DMS 273 (cell line): ENCODE data around the gene CELA3B.
"Not testable (repeated sequence)": the region's sequence is repeated elsewhere in the genome, so short reads cannot be mapped to it uniquely, and the experiment has no call there.

Experiments
- DNase-seq: peaks from one replicate; lab custom pipeline; 2025; ENCODE audit not compliant: unreplicated experiment; lab: John Stamatoyannopoulos, UW

Gene CELA3B

DNA sequence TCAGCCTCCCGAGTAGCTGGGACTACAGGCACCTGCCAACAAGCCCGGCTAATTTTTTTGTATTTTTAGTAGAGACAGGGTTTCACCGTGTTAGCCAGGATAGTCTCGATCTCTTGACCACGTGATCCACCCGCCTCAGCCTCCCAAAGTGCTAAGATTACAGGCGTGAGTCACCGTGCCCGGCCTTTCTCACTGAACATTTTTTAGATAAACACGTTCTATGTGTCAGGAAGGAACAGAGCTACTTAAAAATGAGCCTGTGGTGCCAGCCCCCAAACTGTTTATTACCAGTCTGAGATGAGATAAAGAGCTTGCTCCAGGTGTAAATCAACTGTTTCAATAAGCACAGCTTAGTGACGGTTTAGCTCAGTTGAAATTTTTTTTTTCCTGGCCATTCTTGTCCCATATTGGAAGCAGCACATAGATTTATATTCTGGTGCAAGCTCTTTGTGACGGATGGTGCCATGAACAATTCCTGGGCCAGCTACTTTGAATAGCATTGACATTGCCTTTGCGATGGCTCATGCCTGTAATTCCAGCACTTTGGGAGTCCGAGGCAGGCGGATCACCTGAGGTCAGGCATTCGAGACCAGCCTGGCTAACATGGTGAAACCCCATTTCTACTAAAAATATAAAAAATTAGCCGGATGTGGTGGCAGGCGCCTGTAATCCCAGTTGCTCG lies 33.7 kb upstream of the CELA3B start:
- DNase-seq: not testable (repeated sequence)

- DNase-seq: no peak
These were observed 32.1 kb upstream of the CELA3B start for GRCh38 chr1:21944733-21945073.

DNA sequence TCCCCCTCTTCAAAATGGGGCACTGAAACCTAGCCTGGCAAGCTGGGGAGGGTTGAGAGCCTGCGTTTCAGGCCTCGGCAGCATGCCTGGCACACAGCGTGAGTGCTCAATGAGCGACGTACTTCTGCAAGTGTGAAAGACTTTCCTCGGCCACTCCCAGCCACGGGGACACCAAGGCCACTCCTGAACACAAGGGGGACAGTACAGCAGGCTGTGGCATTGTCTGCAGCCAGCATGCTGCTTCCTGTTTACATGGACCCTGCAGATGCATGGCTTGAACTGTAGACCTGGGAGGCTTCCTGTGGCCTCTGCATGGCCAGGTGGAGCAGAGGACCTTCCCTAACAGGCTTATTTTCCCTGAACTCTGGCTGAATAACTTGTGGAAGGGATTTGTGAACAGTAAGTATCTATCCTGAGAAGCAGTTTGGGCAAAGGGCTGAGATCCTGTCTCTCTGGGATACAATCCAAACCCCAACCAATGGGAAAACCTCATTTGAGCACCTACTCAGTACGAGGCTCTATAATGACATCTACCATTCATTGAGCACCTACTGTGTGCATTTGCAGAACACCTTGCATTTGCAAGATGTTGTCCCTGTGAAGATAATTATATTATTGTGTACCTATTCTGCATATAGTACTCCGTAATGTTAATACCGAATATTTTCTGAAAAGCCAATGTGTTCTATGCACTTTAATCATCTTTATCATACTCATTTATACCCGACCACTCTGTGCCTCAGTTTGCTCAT lies 29.8 kb upstream of the CELA3B start:
- DNase-seq: no peak

GRCh38 chr1:21950734-21951133 lies 26.1 kb upstream of the CELA3B start:
- no peak for DNase-seq

DNA sequence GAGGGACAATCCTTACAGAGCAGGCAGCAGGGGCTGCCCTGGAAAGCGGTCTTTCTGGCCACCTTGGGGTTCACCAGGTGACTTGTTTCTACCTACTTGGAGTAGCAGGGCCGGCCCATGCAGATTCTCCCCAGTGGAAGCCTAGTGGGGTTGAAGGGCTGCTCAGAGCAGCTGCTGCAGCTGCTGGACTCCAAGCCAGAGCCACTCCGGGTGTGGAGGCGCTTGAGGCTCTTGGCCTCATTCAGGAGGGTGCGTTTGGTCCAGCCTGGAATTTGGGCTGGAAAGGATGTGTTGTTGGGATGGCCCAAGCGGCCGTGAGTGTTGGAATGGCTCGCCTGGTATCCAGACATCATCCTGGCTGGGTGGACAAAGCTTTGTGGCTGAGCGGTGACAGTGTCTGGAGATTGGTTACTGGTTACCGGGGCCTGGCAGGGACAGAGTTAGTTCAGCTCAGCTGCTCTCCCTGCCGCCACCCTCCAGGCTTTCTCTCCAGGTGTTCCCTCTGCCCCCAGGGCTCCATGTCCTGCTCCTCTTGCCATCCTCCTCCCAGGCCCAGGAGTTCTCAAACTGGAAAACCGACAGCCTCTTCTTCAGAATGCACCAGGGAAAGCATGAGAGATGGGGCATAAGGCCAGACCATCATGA lies 25.5 kb upstream of the CELA3B start:
- DNase-seq: no peak

DNA sequence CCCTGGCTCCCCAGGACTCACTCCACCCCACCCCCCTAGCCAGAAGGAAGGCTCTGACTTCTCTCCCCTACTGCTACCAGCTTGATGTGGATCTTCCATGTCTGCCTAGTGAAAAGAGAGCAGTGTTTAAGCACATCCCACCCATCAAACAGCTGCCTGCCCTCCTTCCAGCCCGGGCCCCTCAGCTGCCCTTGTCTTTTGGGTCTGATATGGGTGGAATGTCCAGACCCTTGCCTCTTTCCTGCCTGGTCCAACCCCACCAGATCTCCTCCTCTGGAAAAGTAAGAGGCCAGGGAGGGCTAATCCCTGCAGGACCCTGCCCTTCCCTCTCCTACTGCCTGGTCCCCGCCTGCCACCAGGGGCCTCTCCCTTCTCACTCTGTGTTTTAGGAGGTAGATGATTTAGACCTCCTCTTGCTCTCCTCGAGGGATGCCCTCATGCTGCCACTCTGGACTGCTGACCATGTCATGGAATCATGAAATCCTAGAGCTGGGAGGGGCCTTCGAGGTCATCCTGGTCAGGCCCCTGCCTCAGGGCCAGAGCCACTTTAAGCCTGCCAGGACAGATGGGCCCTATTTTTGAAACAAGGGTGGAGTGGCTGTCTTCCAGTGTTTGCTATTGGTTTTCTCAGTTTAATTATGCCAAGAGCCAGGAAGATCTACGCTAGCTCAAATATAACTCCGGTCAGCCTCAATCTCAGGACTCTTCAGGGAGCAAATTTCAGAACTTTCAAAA lies 23.9 kb upstream of the CELA3B start:
- no peak for DNase-seq

- DNase-seq: no peak
These were observed 21.8 kb upstream of the CELA3B start for GRCh38 chr1:21955058-21955457.

- no peak for DNase-seq
These were observed 21.1 kb upstream of the CELA3B start for GRCh38 chr1:21955501-21956281.

GRCh38 chr1:21956720-21957552 lies 19.9 kb upstream of the CELA3B start:
- no peak for DNase-seq

DNA sequence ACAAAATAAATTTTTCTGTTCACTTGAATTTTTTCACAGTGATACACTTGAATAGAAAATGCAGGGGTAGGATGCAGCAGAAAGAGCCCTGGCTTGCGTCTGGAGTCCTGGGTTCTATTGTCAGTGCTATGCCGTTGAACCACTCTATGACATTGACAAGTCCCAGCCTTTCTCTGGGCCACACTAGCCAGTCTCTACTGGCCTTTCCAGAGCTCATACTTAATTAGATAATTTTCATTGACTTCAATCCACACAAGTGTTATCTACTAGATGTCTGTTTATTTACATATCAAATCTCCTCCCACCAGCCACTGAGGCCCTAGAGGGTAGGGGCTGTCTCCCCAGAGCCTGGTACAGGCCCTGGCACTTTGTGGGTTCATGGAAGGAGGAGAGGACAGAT lies 15.5 kb upstream of the CELA3B start:
- no peak for DNase-seq

DNA sequence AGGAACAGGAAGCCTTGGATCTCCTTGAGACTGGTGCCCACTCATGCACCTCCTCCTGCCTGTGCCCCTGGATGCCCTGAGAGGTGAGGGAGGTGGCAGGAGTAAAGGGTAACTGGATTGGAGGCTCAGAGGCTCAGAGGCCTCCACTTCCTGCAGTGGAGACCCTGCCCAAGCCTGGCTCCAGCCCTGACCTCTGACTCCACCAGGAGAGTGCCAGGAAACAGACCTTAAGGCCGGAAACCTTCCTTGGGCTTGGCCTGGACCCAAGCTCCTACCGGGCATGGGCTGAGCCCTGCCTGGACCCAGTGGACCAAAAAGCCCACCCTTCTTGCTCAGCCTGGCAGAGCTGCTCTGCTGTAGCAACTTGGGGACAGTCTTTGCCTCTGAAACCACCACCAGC lies 15.0 kb upstream of the CELA3B start:
- no peak for DNase-seq

GRCh38 chr1:21963477-21964217 lies 13.2 kb upstream of the CELA3B start:
- peak; percentile 85 for DNase-seq

DNA sequence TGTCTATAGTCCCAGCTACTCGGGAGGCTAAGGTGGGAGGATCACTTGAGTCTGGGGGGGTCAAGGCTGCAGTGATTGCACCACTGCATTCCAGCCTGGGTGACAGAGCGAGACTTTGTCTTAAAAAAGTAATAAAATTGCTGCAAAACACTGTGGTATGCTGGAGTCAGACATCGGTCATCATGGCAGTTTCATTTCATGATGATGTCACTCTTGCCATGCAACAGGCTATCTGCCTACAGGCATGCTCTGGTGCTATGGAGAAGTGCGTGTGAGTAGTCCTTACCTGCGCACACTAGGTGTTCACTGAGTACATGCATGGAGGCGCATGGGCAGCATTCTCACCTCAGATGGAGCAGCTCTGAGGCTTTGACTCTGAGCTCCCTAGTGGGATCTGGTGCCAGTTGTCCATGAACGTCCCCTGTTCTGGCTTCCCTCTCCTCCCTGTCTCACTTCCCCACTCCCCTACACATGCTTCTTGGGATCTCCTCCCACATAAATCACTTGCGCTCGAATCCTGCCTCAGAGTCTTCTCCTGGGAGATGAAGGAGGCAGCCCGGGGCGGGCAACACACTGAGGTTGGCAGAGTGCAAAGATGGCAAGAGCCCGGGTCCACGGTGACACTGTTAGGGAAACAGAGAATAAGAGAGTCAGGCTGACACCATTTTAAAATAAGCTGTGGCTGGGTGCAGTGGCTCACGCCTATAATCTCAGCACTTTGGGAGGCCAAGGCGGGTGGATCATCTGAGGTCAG lies 10.4 kb upstream of the CELA3B start:
- no peak for DNase-seq

DNA sequence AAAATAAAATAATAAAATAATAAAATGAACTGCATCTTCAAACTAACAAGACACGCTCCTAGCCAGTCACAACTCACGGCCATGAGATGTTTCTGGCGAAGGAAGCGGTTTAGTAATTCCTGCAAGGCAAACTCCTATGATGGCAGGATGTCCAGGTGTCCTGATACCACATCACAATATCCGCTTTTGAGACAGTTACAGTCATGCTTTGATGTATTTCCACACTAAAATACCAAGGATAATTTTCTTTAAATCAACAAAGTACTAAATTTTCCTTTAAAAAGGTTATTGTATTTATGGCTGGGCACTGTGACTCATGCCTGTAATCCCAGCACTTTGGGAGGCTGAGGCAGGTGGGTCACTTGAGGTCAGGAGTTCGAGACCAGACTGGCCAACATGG lies 9.6 kb upstream of the CELA3B start:
- not testable (repeated sequence) for DNase-seq

GRCh38 chr1:21969066-21969465 lies 7.8 kb upstream of the CELA3B start:
- not testable (repeated sequence) for DNase-seq

- not testable (repeated sequence) for DNase-seq
These were observed 6.3 kb upstream of the CELA3B start for GRCh38 chr1:21970523-21970922.

- not testable (repeated sequence) for DNase-seq
These were observed 3.8 kb upstream of the CELA3B start for GRCh38 chr1:21972973-21973441.

- not testable (repeated sequence) for DNase-seq
These were observed 2.9 kb upstream of the CELA3B start for GRCh38 chr1:21973948-21974347.
